Activated CD4-positive, alpha-beta T cell treated with anti-CD3 and anti-CD28 coated beads, Interleukin-2, amount 50 U/mL, for 1 hour (primary cell): ENCODE measurements around the gene MARVELD1.
"Not testable (repeated sequence)": the region's sequence is repeated elsewhere in the genome, so short reads cannot be mapped to it uniquely, and the experiment has no call there.

Experiments
- DNase-seq: peaks from one replicate; pipeline ENCODE4 v3.0.0-alpha.2; 2020

Gene MARVELD1

DNA sequence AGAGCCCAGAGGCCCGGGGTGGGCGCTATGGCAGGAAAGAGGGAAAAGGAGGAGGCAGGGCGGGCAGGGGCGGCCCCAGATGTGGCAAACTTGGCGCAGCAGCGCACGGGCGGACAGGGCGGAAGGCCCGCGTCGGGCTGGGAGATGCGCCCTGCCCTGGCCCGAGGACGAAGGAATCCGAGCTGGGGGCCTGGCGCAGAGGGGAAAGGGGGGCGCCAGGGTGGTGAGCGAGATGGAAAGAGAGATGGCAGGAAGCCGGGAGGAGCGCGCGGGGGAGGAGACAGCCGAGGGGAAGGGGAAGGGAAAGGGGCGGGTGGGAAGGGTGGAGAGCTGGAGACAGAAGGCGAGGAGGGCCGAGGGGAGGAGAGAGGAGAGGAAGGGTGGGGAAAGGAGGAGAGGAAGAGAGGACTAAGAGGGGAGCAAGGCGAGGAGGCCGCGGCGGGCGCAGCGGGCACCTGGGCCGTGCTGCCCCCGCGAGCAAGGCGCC, at the start of gene MARVELD1:
MARVELD1 (plus strand) TSS at position 392 of the 487 bp plus-strand sequence. CDS start 147 bp downstream, outside the sequence.
- DNase-seq = no peak

DNA sequence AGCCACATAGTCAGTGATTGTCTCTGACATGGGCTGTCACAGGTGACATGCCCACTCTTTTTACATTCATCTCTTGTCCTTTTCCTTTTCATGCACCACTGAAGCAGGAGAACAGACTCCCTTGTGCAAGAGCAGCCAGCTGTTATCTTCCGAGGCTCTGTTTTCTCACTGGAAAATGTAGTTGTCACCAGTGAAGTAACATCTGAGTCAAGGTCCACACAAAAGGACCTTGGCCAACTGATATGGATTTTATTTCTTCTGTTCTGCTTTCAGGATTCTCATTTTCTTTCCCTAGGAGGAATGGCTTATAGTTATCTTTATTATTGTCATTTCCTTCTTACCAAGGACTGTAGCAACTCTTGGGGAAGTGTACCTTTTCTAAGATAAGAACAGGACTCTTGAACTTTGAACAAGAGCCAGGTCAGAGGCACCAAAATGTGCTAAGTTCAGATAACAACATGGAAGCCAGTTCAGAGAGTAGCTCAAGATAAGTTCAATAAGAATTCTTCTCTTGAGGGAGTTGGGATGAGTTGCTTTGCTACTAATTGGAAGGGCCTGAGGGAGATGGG, 49.2 kb upstream of the MARVELD1 start:
- no peak for DNase-seq

DNA sequence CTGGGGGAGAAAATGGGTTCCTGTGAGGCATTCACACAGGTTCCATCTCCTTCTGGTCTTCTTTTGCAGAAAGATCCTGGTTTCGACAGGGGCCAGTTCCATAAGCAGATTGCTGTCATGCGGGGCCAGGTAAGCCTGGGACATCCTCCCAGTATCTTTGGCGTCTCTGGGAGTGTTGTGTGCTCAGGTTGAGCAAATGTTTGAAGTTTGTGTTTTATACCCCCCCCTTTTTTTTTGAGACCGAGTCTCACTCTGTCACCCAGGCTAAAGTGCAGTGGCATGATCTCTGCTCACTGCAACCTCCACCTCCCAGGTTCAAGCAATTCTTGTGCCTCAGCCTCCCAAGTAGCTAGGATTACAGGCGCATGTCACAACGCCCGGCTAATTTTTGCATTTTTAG, 46.5 kb upstream of the MARVELD1 start:
- no peak for DNase-seq

DNA sequence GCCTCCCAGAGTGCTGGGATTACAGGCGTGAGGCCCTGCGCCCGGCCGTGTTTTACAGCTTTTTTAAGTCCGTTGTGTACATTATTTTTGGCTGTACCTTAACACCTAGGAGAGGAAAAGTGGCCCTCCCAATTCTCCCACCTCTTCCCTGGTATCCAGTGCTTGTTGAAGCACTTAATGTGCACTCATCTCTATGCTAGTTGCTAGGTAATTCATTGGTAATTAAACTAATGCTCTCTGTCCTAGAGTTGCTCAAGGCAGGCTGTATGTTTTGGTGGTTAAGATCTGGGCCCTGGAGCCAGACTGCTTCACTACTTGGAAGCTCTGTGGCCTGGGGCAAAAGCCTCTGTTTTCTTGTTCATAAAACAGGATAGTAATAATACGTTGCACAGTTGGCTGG, 46.1 kb upstream of the MARVELD1 start:
- no peak for DNase-seq

DNA sequence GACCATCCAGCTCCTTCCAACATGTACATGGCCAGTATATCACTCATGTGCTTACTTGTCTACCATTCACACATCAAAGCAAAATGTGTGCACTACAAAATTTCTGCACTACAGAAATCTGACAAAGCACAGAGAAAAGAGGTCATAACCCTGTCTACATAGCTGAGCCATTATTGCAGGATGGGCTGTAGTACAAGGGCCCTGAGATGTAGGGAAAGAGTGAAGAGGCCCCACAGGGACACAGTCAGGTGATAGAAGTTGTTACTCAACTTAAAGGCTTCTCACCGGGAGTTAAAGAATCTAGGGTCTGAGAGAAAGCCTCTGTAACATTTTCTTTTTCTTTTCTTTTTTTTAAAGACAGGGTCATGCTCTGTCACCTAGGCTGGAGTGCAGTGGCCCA, 44.0 kb upstream of the MARVELD1 start:
- DNase-seq = no peak

DNA sequence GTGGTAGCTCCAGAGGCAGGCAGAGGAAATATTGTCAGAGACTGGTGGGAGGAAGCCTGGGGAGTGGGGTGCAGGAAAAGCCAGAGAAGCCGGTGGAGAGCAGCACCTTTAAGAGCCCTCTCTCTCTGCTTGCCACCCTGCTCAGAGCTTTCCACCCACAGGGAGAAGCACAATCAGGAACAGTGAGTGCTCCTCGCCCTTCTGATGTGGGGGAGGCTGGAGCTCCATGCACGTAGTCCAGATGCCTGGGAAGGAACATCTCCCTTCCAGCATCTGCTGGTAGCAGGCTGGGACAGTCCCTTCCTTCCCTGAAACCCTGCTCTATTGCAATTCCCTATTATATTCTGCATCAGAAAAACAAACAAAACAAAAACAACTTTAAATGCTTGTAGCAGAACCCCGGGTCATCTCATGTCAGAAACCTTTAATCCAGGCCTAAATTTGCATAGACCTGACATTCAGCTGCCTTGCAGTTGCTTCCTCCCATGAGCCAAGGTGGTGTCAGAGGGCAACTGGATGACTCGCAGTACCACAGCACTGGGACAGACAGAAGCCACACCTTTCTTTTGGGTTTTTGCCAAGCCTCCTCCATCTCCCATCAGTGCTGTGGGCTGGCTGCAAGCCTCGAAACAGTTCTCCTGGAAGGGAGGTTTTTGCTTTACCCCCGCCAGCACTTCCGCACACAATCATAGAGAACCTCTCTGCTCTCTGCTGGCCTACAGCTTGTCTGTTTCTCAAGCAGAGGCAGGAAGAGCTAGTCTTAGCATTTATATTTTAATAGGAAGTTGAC, 39.6 kb upstream of the MARVELD1 start:
- DNase-seq = no peak

DNA sequence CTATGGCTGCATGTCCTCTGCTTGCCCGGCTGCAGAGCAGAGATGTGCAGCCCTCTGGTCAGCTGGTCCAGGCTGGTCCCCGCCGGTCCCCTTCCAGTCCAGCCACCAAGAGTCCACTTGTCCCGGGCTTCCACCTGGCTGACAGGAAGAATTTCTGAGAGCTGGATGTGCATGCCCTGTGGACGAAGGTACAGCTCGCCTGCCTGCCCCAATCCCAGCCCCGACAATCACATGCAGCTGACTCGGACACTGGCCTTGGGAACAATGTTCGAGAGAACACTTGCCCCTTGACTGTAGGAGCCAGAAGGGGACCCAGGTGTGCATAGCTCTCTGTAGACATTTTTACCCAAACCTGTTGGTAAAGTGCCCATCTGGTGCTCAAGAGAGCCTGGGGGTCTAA, 38.3 kb upstream of the MARVELD1 start:
- no peak for DNase-seq

DNA sequence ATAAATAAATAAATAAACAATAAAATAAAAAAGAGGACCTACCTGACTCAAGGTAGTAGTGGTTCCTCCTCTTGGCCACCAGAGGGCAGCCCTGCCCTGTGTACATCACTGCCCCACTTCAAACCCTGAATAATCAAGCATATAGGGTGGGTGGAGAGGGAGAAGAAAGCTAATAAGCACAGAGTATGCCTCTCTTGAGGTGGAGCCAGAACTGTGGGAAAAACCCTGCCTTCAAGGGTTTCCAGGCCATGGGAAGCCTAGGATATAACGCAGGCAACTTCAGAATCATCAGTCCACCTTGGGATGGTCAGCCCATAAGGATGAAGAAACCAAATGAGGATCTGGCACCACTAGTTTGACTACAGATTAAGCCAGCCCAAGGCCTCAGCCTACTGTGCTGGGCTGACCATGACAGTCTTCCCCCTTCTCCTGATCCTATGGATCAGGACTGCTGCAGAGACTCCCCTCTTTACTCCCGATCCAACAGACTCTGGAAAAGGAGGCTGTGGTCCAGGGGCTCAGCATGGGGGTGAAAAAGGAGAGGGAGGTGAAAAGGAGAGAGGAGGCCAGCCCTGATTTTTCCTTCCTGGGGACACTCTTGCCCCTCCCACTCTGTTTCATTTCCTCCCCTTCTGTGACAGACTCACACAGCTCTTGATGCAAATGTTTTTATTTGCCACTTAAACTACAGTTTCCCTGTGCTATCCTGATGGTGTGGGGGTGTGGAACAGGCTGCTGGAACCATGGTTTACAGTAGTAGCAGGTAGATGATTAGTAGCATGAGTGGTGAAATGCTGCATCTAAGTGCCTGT, 36.6 kb upstream of the MARVELD1 start:
- DNase-seq = peak; percentile 48

DNA sequence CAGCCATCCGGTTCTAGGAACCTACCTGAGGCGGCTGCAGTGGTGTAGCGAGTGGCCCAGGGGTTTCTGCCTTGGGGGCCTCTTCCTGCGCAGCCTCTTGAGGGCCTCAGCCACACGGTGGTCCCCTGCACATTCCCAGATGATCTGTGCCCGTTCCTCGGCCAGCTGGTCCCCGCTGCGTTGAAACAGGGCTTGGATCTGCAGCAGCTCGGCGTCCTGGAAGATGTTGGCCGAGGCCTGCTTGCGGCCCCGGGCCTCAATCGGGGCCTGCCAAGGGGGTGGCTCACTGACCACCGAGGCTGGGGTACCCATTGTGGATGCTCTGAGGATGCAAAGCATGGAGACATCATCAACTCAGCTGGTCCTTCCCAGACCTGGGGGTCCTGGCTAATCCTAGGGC, 33.9 kb upstream of the MARVELD1 start:
- no peak for DNase-seq

DNA sequence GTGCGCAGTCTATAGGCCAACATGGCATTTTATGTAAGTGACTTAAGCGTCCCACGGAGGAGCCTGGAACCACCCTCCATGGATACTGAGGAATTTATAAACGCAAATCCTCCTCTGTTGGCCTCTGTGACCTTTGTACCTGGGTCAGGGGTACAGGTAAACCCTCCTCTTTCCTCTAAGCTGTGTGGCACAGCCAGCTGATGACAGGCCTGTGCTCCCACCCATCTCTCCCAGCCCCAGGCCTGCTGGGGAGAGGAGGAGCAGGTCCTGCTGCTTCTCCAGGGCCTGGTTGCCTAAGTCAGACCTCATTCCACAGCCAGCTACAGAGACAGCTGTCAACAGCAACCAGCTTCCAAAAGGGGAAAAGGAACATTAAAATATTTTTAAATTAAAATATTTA, 31.5 kb upstream of the MARVELD1 start:
- DNase-seq = no peak

DNA sequence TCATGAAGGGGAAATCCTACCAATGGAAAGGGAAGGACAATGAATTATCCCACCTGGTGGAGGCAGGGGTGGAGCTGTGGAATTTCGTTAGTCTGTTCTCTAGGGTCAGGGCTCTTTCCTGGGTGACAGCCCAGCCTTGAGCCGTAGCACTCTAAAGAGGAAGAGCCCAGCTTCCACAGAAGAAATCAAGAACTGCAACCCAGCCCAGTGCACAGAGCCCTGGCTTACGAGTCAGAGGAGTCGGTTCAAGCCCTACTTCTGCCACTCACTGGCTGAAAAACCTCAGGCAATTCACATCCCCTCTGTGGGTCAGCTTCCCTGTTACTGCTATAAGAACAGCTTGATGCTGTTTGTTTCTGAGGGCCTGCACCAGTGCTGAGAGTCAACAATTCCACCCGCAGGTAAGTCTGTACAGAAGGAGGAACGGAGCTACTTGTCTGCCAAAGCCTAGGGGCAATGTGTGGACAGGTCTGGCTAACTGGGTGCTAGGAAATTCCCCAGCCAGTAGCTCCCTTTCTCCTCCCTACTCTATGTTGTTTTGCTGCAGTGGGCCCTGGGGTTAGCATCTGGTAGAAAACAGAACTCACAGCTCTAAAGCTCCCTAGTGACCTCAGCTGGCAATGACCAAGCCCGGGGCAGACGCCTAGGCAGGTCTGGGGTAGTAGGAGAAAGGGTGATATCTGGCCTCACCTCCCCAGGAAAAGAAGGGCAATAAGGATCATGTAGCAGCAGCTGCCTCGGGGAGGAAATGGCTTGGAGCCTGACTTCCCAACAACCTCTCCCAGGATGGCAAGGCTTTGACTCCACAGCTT, 29.8 kb upstream of the MARVELD1 start:
- DNase-seq = no peak

DNA sequence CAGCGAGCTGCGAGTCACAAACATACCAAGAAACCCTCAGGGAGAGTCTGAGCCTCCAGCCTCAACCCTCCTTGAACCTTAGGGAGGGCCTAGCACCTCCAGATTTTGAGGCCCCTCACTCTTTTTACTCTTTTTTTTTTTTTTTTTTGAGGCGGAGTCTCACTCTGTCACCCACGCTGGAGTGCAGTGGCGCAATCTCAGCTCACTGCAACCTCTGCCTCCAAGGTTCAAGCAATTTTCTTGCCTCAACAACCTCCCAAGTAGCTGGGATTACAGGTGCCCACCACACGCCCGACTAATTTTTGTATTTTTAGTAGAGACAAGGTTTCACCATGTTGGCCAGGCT, 29.2 kb upstream of the MARVELD1 start:
- DNase-seq = not testable (repeated sequence)

DNA sequence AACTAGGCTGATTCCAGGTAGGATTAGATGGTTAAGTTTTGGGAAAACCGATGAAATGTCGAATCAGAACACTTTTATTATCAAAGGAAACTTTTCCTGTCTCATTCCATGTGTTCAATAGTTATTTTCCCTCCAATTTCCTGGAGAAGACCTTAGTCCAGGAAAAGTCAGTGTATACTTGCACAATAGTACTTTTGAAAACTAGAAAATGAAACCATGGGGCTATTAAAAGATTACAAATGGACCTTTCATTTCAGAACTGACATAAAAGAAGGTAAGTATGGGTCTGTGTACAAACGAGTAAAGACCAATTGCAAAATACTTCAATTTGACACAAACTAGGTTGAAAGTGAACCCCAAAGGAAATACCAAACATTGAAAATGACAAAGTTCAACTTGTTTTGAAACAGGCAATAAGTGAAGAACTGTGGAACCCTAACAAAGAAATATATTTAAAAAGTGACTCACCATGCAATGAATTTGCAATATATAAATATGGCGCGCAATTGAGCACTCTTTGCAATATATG, 28.6 kb upstream of the MARVELD1 start:
- no peak for DNase-seq

DNA sequence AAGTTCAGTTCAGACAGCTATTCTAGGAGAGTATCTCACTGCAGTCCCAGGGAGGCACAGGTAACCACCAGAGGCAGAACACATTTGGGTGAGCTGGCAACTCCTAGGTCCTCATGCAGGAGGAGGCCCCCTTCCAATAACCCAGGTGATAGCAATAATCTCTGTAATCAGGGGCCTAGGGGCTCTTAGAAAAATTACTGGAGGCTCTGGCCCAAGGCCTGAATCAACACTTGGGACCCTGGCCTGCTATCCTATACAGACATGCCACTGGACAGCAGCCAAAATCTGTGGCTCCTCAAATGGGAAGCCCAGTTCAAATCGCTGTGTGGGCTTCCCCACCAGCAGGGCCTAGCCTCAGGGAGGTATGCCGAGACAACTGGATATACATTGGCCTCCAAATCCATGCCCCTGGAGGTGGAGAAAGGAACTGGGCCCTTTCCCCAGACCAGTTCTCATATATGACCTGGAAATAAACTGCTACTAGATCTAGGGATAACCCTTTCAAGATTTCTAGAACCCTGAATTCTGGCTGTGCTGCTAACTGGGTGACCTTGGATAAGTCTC, 28.1 kb upstream of the MARVELD1 start:
- no peak for DNase-seq

DNA sequence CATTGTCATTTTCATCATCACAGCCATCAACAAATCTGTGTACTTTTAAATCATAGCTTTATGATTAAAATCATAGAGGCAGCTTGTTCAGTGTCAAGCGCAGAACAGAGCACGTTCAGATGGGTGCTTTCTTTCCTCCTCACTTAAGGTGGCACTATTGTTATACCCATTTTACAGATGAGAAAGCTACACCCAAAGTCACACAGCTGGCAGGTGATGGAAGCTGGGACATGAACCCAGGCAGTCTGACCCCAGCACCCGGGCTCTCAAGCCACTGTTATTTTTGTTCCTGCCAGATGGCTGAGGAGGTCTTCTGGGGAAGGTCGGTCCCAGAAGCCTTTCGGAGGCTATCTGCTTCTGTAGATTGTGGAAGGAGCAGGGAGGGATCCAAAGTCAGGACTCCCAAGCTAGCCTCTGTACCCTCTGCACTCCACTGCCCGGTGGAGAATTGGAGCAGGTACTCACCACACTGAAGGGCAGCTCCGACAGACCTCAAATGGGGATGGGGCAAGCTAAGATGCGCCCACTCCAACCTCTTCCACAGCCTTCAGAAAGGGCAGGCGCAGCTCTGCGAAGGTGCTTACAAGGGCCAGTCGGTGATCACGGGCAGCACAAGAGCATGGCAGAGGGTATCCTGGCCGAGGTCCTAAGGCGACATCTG, 27.1 kb upstream of the MARVELD1 start:
- no peak for DNase-seq

DNA sequence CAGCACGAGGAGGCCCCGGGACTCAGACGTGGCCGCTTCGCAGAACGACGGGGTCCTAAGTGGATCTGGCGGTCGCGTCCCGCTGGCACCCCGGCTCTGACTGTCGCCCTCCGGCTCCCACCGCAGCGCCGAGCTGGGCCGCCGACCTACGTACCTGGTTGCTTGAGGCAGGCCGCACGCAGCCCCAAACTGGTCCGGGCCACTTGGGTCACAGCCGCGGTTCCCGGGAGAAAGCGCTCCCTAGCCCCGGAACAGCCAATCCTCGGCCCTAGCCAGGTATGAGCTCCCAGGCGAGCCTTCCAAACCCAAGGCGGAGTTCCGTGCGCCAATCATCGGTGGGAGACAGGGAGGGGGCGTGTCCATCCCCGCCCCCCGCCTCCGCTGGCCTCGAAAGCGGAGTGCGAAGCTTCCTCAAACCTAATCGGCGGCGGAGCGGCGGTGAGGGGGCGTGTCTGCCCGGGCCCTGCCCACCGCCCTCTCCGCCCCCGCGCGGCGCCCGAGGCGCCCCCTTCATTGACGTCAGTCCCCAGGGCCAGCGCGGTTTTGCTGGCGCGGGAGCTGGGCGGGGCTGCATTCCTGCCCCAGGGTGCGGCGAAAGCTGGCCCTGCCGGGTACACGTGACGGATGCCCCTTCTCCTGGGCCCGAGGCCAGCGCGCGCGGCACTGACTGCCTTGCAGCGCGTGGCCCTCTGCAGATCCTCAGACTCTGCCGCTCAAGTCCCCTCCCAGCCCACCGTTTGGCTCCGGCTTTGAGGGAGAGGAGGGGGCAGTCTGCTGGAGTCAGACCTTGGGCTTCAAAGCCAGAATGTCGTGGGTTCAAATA, 26.4 kb upstream of the MARVELD1 start, which contains the start of gene AVPI1:
AVPI1 (minus strand) TSS at position 280 of the 823 bp plus-strand sequence. CDS start 7,336 bp downstream, outside the sequence.
- peak; percentile 95 for DNase-seq

DNA sequence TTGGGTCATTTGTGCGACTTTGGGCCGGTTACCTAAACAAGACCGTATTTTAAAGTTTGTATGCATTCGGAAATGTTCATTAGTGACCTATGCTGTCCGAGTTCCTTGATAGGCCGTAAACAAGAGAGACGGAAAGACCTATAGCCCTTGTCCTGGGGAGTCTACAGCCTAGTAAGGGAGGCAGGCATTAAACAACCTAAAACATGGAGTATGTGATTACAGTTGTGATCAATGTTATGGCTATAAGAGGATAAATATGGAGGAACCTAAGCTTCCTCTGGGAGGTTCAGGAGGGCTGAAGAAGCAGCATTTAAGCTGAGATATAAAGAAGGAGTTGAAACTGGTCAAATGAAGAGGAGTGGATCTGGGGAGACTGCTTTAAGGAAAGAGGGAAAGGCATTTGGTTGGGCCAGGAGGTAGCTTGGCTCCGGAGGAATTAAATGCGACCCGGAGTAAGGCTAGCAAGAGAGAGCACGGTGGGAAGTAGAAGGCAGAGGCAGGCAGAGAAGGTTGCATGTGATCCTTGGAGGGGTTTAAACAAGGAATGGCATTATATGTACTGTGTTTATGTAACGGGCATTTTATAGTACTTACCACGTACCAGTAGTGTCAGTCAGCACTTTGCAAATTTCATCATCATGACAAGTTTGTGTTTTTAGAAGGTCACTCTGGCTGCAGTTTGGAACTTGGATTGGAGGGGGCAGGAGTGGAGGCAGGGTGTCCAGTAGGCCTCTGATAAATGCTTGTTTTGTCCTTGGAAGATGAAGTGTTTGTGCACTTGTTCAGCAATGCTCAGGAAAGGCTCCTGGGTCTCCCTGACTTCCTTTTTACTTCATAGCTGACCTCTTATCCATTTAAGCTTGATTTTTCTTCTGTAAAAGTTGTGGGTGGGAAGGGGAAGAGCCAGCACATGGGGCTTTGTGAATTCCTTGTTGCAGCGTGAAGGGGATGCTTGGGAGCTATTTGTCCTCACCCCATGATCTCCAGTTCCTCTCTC, 25.4 kb upstream of the MARVELD1 start:
- DNase-seq = no peak

DNA sequence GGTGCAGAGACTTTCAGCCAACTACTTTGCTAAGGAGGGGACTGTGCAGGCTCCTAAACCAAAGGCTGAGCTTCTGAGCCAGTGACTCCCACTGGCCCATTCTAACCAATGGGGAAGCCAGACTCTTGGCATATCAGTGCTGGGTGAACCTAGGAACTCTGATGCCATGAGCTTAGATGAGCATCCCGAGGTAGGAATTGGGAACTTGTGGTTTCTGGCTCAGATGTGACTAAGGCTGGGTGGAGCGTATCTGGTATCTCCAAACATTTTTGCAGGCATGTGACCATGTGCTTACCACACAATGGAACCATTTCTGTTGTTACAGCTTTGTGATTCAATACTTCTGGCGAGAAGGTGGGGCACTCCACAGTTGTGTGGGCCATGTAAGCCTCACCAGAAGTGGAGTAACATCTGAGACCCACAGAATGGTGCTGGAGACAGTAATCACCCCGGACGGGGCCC, 23.9 kb upstream of the MARVELD1 start:
- no peak for DNase-seq

DNA sequence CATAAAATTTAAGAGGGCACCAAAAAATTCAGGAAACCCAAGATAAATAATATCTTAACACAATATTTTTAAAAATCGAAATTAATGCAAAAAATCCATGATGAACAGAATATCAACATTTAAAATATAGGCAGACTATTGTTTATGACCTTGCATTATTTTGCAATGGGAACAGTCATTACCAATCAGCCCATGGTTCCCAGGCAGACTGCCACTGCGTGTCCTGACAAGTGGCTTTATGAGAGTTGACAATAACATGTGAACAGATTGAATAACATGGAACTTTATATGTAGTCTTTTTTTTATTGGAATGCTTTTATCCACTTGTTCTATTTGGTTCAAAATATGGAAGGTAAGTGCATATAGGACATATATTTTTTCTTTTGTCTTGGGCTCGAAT, 23.4 kb upstream of the MARVELD1 start:
- DNase-seq = no peak
